ENCODE measurements around the gene SHB. TPM values are rescaled to one million over a fixed set of nuclear protein-coding genes. Genes with fewer than 3 reads are reported as not detected.

Gene SHB
- total RNA-seq, 2 experiments from 2014 or later = 0.23 to 1.1 TPM

GRCh38 chr9:38026840-38027527 is 42.0 kb downstream of the SHB start:
- DNase-seq (no peak), ATAC-seq (no peak)
- Mint-ChIP-seq H3K4me3 (no peak overlapping the region), H3K9me3 (ENCODE audit: low read depth) (no peaks in the 10 kb centered on the region), H3K27ac (no peak overlapping the region), H3K27me3 (no peaks in the 10 kb centered on the region), H3K36me3 (no peaks in the 10 kb centered on the region), H3K4me1 (peaks cover 6% of the 10 kb centered on the region)
- CTCF ChIA-PET = interaction anchor here (0.7 to 1.5 kb wide), 2 partner anchors 61 to 394 kb away, joined by 4 read pairs; no protein-coding TSS in a partner anchor

- H3K27me3 Mint-ChIP-seq = no peaks in the 10 kb centered on the region
- no peaks in the 10 kb centered on the region for H3K36me3 Mint-ChIP-seq
- H3K27ac Mint-ChIP-seq = no peak overlapping the region
- ATAC-seq (no peak), DNase-seq (no peak)
- H3K4me3 Mint-ChIP-seq = no peak overlapping the region
- peaks cover 6% of the 10 kb centered on the region for H3K4me1 Mint-ChIP-seq
- no peaks in the 10 kb centered on the region for H3K9me3 Mint-ChIP-seq (ENCODE audit: low read depth)
- CTCF ChIA-PET = interaction anchor here (1.5 kb wide), 1 partner anchor 61 kb away, joined by 4 read pairs; no protein-coding TSS in a partner anchor
Measured at GRCh38 chr9:38026021-38026809, 42.8 kb downstream of the SHB start.

GRCh38 chr9:38025166-38025565 is 43.9 kb downstream of the SHB start:
- DNase-seq = no peak
- no peak for ATAC-seq
- H3K9me3 Mint-ChIP-seq (ENCODE audit: low read depth) = no peaks in the 10 kb centered on the region
- H3K27me3 Mint-ChIP-seq = no peaks in the 10 kb centered on the region
- H3K4me1 Mint-ChIP-seq = peaks cover 5% of the 10 kb centered on the region
- no peaks in the 10 kb centered on the region for H3K36me3 Mint-ChIP-seq
- H3K4me3 Mint-ChIP-seq = no peak overlapping the region
- CTCF ChIA-PET = no interaction called here
- no peak overlapping the region for H3K27ac Mint-ChIP-seq

GRCh38 chr9:38024036-38024681 is 44.9 kb downstream of the SHB start:
- CTCF ChIA-PET = interaction anchor here (0.7 kb wide), 1 partner anchor 28 kb away, joined by 3 read pairs; no protein-coding TSS in a partner anchor

DNA sequence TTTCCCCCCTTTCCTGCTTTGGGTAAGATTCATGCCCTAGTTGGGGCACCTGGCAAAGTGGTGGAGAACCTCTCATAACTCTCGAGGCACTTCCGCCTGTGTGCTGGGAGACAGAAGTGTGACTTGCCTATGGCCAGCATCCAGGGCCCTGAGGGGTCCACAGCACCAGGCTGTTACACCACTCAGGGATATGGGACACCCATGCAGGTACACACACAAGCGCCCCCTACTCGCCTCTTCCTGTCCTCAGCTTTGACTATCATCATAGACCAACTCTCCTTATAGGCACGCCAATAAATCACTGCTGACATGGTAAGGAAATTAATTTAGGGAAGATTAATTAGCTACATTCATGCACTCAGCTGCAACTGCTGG is 45.4 kb downstream of the SHB start:
- H3K4me1 Mint-ChIP-seq = no peaks in the 10 kb centered on the region
- H3K27me3 Mint-ChIP-seq = no peaks in the 10 kb centered on the region
- no peaks in the 10 kb centered on the region for H3K36me3 Mint-ChIP-seq
- CTCF ChIA-PET = no interaction called here
- ATAC-seq (no peak), DNase-seq (no peak)
- no peak overlapping the region for H3K4me3 Mint-ChIP-seq
- H3K9me3 Mint-ChIP-seq (ENCODE audit: low read depth) = no peaks in the 10 kb centered on the region
- H3K27ac Mint-ChIP-seq = no peak overlapping the region

More at GRCh38 chr9:38024036-38024681, 44.9 kb downstream of the SHB start:
- DNase-seq = no peak
- Mint-ChIP-seq H3K27ac (no peak overlapping the region), H3K9me3 (ENCODE audit: low read depth) (no peaks in the 10 kb centered on the region), H3K36me3 (no peaks in the 10 kb centered on the region), H3K4me1 (no peaks in the 10 kb centered on the region), H3K4me3 (no peak overlapping the region), H3K27me3 (no peaks in the 10 kb centered on the region)
- ATAC-seq = no peak

DNA sequence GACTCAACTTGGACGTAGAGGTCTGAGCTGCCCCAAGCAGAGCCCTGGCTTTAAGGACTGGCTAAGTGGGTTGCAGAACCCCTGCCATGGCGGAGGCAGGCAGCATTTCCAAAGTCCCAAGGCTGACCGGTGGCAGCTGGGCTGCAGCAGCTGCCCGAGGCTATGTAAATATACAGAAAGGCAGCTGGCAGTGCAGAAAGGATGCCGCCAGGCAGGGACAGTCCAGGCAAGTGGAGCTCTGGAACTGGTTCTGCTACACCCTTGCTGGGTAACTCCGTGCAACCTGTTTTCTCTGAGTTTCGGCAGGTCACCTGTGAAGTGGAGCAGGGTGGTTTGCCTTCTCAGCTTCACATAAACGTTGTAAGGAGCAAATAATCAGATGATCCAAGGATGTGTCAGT is 46.0 kb downstream of the SHB start:
- CTCF ChIA-PET = no interaction called here
- no peaks in the 10 kb centered on the region for H3K27me3 Mint-ChIP-seq
- no peak overlapping the region for H3K27ac Mint-ChIP-seq
- H3K4me3 Mint-ChIP-seq = no peak overlapping the region
- DNase-seq = no peak
- no peak for ATAC-seq
- no peaks in the 10 kb centered on the region for H3K36me3 Mint-ChIP-seq
- no peaks in the 10 kb centered on the region for H3K4me1 Mint-ChIP-seq
- H3K9me3 Mint-ChIP-seq (ENCODE audit: low read depth) = no peaks in the 10 kb centered on the region

DNA sequence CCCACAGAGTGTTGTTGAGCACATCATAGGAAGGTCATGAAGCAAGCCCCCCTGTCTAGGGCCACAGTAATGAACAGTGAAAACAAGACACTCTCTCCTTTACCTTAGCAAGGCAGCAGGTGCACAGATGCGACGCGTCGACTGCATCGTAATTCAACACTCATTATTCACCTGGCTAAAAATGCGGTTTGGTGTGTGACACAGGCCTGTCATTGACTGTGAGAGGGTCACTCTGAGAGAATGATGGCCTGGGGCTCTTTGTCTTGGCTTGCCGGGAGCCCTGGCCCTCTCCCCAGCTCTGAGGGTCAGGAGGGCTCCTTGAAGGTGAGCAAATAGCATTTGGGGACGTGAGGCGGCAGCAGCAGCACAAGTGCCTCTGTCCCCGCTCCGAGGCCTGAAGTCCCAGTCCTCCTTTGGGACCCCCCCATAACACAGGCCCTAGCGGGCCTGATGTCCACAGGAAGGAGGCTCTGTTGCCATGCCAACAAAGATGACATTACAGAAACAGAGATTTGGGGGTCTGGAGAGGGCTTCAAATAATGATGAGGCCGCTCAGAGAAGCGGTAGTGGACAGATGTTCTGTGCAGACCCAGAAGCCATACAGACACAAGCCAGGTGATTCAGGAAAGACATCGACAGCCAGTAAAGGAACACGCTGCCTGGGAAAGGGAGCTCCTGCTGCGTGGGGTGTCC is 46.7 kb downstream of the SHB start:
- H3K4me3 Mint-ChIP-seq = no peak overlapping the region
- CTCF ChIA-PET = no interaction called here
- ATAC-seq (no peak), DNase-seq (no peak)
- no peaks in the 10 kb centered on the region for H3K36me3 Mint-ChIP-seq
- no peak overlapping the region for H3K27ac Mint-ChIP-seq
- H3K27me3 Mint-ChIP-seq = no peaks in the 10 kb centered on the region
- H3K9me3 Mint-ChIP-seq (ENCODE audit: low read depth) = no peaks in the 10 kb centered on the region
- H3K4me1 Mint-ChIP-seq = no peaks in the 10 kb centered on the region

GRCh38 chr9:38020151-38021076 is 48.6 kb downstream of the SHB start:
- Mint-ChIP-seq H3K27me3 (no peaks in the 10 kb centered on the region), H3K4me1 (no peaks in the 10 kb centered on the region), H3K4me3 (no peak overlapping the region), H3K27ac (no peak overlapping the region), H3K36me3 (no peaks in the 10 kb centered on the region), H3K9me3 (ENCODE audit: low read depth) (no peaks in the 10 kb centered on the region)
- no peak for ATAC-seq
- DNase-seq = no peak
- CTCF ChIA-PET = no interaction called here

DNA sequence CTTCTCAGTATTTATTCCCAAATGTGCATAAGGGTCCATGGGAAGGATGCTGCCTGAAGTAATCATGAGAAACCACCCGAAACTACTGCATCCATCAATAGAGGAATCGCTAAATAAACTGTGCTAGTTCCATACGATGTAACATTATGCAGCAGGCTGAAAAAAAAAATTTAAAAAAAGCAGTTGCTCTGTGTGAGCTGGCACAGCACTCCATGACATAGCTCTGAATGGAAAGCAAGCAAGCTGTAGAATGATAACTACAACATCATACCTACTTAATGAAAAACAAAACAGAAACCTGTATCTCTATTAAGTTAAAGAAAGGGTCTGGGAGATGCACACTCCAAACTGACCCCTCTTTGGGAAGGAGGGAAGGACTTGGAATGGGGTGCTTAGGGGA is 49.3 kb downstream of the SHB start:
- Mint-ChIP-seq H3K4me1 (no peaks in the 10 kb centered on the region), H3K36me3 (no peaks in the 10 kb centered on the region), H3K27ac (no peak overlapping the region), H3K9me3 (ENCODE audit: low read depth) (no peaks in the 10 kb centered on the region), H3K4me3 (no peak overlapping the region), H3K27me3 (no peaks in the 10 kb centered on the region)
- no peak for DNase-seq
- no peak for ATAC-seq
- CTCF ChIA-PET = no interaction called here

DNA sequence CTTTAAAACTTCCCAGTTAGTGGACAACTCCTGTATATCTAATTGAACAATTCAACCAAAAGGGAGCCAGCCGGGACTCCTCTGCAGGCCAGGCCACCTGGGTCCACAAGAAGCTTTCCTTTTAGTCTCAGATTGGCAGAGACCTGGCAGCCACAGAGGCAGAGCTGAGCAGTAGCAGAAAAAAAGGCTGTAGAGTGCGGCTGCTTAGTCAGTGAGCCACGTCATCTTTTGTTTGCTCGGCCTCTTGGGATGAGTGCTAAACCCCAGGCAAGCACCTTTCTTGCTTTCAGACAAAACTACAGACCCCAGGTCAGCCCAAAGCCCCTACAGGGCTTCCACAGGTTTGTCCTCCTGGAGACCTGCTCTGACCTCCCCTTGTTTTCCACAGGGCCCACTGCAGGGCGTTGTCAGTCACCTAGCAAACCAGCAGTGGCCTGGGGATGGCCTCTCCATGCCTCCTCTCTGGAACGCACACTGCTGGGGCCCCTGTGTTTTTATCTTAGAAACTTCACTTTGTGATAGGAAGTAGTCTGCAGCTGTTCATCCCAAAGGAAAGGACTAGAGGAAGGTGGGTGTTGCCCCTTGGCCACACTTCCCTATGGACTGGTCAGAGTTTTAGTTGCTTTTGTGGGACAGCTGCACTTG is 49.9 kb downstream of the SHB start:
- CTCF ChIA-PET = no interaction called here
- no peak overlapping the region for H3K4me3 Mint-ChIP-seq

GRCh38 chr9:38018241-38018957 is 50.6 kb downstream of the SHB start:
- no peak for DNase-seq
- CTCF ChIA-PET = no interaction called here
- no peak overlapping the region for H3K27ac Mint-ChIP-seq
- no peaks in the 10 kb centered on the region for H3K36me3 Mint-ChIP-seq
- H3K27me3 Mint-ChIP-seq = no peaks in the 10 kb centered on the region
- H3K4me3 Mint-ChIP-seq = no peak overlapping the region
- no peaks in the 10 kb centered on the region for H3K9me3 Mint-ChIP-seq (ENCODE audit: low read depth)
- H3K4me1 Mint-ChIP-seq = no peaks in the 10 kb centered on the region
- no peak for ATAC-seq

More for the DNA sequence above, 49.9 kb downstream of the SHB start:
- H3K36me3 Mint-ChIP-seq = no peaks in the 10 kb centered on the region
- no peaks in the 10 kb centered on the region for H3K9me3 Mint-ChIP-seq (ENCODE audit: low read depth)
- H3K27ac Mint-ChIP-seq = no peak overlapping the region
- no peaks in the 10 kb centered on the region for H3K27me3 Mint-ChIP-seq
- DNase-seq = no peak
- ATAC-seq = no peak
- H3K4me1 Mint-ChIP-seq = no peaks in the 10 kb centered on the region

- no peak overlapping the region for H3K4me3 Mint-ChIP-seq
- no peaks in the 10 kb centered on the region for H3K27me3 Mint-ChIP-seq
- H3K9me3 Mint-ChIP-seq (ENCODE audit: low read depth) = no peaks in the 10 kb centered on the region
- no peak overlapping the region for H3K27ac Mint-ChIP-seq
- DNase-seq (no peak), ATAC-seq (no peak)
- no peaks in the 10 kb centered on the region for H3K4me1 Mint-ChIP-seq
- H3K36me3 Mint-ChIP-seq = no peaks in the 10 kb centered on the region
- CTCF ChIA-PET = no interaction called here
Measured at GRCh38 chr9:38017885-38018186, 51.2 kb downstream of the SHB start.
